Stimulated activated CD8-positive, alpha-beta memory T cell treated with anti-CD3 and anti-CD28 coated beads, Interleukin-7, amount 100 ng/mL, for 4 hours (primary cell): ENCODE data around the gene KCNQ1.

Experiments used
- DNase-seq, 2 donors: peaks; one replicate each; pipeline ENCODE4 v3.0.0-alpha.2; 2020; ENCODE audit warnings: low read depth in 2 of 2

Gene KCNQ1

DNA sequence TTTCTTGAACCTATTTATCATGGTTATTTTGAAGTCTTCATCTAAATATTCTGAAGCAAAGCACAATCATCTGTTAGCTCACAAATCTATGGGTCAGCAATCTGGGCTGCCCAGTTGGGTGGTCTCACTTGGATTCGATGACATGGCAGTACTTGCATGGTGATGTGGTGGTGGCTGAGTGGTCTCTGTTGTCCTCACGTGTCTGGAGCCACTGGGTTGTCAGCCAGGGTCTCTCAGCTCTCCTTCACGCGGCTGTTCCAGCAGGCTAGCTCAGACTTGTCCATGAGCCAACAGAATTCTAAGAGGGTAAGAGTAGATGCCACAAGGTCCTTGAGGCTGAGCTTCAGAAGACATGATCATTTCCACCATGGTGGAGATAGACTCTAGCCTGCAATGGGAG lies 321.4 kb downstream of the KCNQ1 start:
- no peak for DNase-seq

DNA sequence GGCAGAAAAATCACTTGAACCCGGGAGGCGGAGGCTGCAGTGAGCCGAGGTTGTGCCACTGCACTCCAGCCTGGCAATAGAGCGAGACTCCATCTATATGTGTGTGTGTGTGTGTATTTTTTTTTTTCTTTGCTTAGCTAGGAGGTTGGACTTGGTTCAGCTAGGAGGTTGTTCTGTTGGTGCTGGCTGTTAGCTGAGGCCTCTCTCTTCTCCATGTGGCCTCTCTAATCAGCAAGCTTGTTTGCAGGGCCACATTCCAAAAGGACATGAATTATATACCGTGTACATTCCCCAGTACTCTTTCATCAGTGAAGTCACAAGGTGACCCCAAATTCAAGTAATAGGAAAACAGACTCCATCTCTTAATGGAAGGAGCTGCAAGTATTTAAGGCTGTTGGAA lies 322.3 kb downstream of the KCNQ1 start:
- no peak for DNase-seq

GRCh38 chr11:2767801-2768200 lies 323.0 kb downstream of the KCNQ1 start:
- no peak for DNase-seq

- no peak for DNase-seq
Measured at GRCh38 chr11:2768471-2769408, 323.9 kb downstream of the KCNQ1 start.

DNA sequence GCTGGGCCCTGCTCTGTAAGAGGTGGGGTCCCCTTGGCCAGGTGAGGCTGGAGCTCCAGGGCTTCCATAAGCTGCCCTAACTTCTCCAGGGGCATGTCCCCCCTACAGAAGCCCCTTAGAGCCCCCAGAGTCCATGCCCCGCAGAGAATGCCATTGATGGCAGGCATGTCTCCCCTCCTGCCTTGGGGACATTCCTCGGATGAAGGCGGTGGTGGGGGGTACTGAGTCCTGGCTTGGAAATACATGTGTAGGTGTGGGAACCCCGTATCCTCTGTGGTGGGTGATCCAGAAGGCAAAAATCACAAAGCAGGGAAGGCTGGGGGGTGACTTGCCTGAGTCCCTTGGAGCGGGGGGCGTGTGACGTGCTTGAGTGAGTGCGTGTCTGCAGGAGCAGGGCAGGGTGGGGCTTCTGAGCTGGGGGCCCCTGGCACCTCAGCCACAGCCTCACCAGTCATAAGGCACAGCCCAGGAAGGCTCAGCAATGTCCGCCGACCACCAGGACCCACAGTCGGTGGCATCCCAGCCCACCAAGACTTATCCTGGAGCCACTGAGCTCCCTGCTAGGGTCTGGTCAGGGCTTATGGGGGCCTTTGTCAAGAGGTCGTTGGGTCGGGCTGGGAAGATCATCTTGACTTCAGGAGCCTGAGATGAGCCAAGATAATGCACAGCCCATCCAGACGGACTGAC lies 324.7 kb downstream of the KCNQ1 start:
- no peak for DNase-seq

- DNase-seq, result no peak
Measured at GRCh38 chr11:2770096-2770751, 325.4 kb downstream of the KCNQ1 start.

DNA sequence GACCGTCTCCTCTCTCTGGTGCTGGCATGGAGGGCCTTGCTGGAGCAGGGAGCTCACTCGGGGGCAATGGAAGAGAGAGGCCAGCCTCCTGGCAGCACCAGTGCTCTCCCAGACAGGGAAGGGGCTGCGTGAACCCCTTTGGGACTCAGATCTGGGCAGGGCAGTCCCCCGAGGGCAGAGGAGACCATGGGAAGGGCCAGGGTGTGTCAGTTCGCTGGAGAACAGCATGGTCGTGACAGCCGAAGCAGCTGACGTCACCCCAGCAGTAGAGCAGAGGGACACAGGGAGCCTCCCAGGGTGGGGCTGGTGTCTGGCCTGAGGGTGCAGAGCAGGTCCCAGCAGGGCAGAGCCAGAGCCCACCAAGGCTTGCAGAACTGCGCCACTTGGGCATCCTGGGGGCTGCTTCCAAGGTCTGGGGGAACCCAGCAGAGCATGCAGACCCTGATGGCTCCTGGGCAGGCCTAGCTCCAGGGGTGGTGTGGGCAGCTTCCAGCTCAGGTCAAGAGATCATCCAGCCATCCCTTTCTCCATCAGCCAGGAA lies 326.0 kb downstream of the KCNQ1 start:
- DNase-seq, result no peak

DNA sequence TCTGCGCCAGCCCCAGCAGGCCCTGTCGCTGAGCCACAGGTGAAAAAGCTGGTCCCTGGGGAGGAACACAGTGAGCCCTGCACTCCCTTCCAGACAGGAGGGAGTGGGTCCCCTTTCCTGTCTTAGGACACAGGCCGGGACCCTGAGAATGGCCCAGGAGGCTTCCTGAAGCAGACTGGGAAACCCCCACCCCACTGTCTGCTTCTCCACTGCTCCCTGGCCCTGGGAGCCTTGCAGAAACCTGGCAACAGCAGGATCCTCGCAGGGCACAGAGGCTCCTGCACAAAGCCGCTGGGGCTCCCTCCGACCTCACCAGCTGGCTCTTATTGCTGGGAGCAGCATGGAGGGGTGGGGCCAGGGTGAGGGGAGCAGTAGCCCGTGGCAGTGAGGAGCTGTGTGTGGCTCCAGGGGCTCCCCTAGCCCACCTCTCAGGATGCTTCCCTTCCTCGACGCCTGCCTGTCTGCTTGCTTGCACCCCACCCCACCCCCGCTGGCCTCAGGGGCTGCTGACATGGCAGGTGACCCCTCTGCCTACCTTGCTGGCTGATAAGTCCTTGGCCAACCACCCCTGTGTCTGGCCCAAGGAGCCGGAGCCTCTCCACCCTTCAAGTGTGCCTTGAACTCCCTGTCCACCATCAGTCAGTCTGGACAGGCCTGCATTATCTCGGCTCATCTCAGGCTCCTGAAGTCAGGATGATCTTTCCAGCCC lies 327.1 kb downstream of the KCNQ1 start:
- no peak for DNase-seq

DNA sequence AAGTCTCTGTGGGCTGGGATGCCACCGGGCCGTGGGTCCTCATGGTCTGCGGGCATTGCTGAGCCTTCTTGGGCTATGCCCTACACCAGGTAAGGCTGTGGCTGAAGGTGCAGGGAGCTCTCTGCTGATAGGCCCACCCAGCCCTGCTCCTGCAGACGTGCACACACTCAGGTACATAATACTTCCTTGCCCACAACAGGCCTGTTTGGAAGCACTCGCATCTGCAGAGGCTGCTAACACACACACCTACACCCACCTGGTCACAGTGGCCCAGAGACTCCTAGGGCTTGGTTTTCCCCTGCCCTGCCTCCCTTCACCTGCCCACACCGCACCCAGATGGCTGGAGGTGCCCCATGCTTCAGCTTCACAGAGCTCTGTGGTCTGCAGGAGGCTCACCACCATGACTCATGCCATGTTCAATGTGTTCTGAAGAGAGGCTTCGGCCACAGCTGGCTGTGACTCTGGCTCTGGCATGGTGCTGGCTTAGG lies 327.8 kb downstream of the KCNQ1 start:
- no peak for DNase-seq

DNA sequence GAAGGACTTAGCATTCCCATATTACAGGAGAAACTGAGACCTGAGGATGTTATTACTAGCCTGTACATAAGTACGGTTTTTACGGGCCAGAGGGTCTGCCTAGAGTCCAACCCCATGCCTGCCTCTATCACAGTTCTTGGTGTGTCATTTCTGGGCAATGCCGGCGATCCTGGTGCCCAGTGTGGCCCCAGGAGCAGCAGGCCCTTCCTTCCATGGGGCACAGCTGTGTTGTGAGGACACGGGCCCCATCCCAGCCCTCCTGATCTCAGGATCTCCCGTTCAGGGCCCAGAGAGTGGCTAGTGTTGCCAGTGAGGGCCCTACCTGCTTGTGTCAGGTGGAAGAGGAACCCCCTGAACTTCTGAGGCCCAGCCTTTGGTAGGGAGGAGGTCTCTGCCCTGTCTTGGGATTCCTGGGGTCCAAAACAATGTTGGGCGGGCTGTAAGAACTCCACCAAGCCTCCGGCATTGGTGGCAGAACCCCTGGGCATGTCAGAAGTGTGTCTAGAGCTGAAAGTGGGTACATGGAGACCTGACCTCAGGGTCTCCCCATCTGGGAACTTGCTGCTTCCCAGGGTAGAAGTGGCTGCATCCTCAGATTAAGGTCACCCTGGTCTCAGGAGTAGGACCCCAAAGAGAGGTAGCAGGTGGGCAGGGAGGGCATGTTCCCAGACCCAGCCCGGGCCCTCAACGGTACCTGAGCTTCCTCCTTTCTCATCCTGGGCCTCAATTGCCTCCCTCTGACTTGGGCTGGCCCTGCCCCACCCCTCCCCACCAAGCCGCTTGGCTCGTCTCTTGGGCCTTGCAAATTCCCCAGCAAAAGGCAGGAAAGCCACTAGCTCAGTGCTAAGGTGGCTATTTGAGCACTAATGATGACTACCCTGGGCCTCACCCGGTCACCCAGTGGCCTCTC lies 329.6 kb downstream of the KCNQ1 start:
- no peak for DNase-seq

DNA sequence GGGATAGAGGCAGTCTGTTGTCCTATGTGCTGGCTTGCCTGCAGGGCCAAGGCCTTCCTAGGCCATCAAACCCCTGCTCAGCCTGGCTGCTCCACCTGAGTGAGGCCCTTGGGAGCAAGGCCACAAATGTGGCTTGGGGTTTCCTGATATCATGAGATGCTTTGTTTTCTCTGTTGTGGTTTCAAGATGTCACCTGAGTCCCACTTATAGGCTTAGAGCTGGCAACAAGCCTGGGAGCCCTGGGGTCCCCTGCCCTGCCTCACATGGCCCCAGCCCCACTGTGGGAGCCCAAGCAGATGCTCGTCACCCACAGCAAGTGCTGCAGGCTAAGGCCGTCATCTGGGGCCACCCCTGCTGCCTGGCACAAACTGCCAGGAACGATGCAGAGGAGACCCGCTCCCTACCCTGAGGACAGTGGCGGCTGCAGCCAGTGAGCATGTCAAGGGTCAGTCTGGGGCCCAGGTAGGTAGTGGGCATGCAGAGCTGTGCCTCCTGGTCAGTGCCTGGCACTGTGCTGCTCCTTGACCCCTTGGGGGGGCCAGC lies 330.3 kb downstream of the KCNQ1 start:
- no peak for DNase-seq

GRCh38 chr11:2775626-2776350 lies 331.0 kb downstream of the KCNQ1 start:
- no peak for DNase-seq

DNA sequence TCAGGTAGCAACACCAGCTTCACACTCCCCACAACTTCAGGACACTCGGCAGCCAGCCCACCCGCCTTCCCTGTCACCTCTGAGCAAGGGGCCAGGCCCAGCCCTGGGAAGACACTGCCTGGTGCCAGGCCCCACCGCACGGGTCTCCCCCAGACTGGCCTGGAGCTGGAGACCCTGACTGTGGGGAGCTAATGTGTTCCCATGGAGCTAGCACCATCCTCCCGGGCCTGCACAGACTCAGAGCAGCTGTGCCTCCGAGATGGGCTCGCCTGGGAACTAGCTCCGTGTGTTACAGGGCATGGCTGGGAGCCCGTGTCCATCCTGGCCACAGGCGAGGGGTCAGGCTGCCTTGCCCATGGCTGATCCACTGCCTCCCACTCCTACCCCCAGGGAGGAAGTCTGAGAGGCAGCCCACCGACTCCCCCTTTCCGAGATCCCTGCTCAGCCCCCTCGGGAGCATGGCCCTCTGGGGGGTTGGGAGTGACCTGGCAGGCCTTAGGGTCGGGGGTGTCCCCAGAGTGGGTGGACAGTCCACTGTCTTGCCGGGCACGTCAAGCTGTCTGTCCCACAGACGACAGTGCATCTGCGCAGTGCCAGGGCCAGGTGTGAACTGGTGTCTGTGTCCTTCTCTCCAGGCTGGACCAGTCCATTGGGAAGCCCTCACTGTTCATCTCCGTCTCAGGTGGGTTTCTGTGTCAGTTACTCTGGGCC lies 331.7 kb downstream of the KCNQ1 start:
- no peak for DNase-seq

DNA sequence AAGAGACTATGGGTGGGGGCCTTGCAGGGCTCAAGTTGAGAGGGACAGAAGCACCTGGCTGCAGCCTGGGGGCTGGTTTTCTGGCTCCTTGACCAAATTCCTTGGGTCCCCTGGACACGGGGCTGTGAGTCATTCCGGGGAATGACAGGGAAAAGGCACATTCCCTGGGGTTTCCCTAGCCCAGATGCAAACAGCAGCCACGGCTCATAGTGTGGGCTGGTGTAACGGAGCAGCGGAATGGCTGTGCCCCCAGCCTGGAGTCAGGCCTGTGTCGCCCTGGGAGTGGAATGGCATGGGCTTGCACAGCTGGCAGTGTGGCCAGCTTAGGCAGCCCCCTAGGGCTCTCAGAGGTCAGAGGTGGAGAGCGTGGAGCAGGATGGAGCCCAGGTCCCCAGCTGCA lies 332.6 kb downstream of the KCNQ1 start:
- no peak for DNase-seq

GRCh38 chr11:2777871-2778629 lies 333.2 kb downstream of the KCNQ1 start:
- no peak for DNase-seq

DNA sequence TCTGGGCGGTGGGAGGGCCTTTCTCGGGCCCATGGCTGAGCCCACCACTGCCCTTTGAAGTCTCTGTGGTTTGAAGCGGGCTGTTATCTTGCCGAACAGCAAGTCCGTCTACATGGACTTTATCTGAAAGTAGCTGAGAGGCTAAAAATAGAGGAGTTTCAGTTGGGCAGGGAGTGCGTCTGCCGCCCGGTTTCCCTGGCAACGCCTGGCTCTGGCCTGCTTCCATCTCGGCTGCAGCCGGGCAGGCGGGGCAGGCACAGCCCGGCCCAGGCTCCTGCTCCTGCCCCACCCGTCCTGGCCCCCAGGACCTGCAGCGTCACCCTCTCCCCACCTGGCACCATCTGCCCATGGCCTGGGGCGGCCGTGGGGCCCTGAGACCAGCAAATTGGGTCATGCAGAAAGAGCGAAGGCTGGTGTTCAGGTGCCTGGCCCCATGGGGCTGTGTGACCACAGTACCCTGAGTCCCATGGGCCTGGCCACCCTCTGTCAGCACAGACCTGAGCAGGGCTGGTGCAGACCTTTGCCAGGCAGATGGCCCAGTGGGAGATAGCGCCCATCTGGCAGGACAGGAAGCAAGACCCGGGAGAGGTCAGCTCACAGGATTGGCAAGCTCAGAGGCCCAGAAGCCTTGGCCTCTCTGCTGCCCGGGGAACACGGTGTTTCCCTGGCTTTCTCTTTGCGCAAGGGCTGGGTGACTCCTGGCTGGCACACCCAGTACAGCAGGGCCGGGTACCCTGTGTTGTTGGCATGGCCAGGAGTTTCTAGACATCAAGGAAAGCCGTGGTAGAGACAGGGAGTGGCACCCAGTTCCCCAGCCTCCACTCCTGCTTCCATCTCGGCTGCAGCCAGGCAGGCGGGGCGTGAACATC lies 334.1 kb downstream of the KCNQ1 start:
- no peak for DNase-seq

GRCh38 chr11:2779499-2779980 lies 334.7 kb downstream of the KCNQ1 start:
- no peak for DNase-seq
